GM19043 (cell line): ENCODE measurements around the gene ATP1A1.

ENCODE experiments used
- ATAC-seq: cut with Tn5 transposase; IDR thresholded peaks from one replicate; pipeline ENCODE4 v1.9.1; 2021; ENCODE audit warnings: low read depth; ENCODE audit not compliant: unreplicated experiment

Gene ATP1A1

GRCh38 chr1:116388122-116388521, 15.1 kb downstream of the ATP1A1 start:
- no peak for ATAC-seq

DNA sequence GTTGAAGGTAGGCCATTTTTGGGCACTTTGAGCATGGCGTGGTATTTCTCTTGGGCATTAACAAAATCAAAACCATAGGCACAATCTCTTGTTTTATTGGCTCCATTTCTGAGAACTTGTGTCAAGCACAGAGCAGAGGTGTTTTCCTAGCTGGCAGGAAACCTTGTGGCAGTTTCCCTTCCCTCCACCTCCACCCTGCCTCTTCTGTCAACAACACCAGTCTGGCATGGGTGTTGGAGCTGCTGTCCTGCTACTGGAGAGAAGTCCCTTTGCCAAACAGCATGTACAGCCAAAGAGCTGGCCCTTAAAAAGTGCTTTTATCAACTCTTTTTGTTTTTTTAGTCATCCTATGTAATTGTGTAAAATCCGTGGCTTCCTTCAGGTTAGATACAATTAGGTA, 16.0 kb downstream of the ATP1A1 start:
- ATAC-seq = no peak

GRCh38 chr1:116389686-116390085, 16.6 kb downstream of the ATP1A1 start:
- ATAC-seq = no peak

DNA sequence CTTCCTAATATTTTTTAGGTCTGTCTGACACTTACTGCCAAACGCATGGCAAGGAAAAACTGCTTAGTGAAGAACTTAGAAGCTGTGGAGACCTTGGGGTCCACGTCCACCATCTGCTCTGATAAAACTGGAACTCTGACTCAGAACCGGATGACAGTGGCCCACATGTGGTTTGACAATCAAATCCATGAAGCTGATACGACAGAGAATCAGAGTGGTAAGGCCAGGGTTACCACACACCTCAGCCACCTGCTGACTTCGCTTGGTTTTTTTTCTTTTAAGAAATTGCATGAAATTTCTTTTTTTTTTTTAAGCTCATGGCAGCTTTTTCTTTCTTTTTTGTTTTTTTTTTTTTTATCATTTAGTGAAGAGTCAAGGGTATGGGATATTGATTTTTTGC, 17.2 kb downstream of the ATP1A1 start:
- ATAC-seq = no peak

DNA sequence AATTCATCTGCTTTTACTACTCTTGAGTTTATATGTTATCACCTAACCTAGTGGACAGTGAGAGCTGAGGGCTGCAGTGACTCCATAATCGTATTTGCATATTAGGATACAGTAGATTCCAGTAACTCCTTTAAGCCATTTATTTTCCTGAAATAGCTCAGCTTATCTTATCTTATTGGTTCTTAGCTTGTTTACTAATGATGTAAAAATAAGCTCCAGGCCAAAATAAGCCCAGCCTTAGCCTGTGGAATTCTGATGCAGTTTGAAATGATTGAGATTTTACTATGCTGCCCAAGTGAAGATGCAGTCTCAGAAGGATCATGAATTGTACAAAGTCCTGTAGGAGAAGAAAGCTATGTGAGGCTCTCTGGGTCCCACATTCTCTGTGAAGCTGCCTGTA, 18.1 kb downstream of the ATP1A1 start:
- no peak for ATAC-seq

DNA sequence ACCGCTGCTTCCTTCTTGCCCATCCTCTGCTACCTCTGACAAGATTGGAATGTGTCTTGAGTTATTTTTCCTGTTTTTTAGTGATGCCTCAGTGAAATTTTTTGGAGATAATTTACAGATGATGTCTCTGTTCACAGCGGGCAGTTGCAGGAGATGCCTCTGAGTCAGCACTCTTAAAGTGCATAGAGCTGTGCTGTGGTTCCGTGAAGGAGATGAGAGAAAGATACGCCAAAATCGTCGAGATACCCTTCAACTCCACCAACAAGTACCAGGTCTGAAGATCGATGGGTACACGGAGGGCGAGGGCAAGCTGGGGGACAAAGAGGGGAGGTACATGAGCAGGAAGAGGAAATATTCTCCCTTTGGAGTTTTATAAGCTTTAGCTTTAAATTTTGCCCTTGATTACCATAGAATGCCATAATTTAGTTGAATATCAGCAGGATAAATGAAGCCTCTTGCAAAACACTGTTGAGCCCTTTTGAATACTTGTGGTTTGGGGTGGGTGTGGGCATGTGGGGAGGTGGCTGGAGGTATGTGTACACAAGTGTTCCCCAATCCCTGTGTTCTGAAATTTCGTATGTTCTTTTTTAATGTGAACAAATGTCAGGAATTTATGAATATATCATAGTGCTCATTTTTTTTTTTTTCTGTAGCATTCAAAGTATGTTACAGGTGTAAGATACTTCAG, 19.8 kb downstream of the ATP1A1 start:
- ATAC-seq = no peak

GRCh38 chr1:116393792-116394191, 20.7 kb downstream of the ATP1A1 start:
- ATAC-seq = no peak

DNA sequence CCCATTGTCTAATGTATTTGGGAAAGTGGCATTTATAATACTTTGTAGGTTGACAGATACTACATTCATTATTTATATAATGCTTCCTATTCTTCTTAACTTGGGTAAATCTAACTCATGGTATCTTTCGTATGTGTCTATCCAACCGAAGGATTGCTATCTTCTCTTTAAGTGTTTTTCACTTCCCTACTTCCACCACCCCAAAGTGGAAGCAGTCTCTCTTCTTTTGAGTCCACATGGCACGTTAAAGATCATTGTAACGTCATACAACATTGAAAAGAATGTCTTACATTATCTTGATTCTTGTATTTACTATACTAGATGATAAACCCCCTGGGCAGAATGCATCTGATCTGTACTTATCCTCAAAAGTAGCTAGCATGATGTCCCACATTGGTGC, 21.2 kb downstream of the ATP1A1 start:
- no peak for ATAC-seq

- no peak for ATAC-seq
These were observed 23.7 kb downstream of the ATP1A1 start for GRCh38 chr1:116396769-116397168.

GRCh38 chr1:116397728-116398127, 24.7 kb downstream of the ATP1A1 start:
- no peak for ATAC-seq

- no peak for ATAC-seq
These were observed 27.7 kb downstream of the ATP1A1 start for GRCh38 chr1:116400780-116401179.

DNA sequence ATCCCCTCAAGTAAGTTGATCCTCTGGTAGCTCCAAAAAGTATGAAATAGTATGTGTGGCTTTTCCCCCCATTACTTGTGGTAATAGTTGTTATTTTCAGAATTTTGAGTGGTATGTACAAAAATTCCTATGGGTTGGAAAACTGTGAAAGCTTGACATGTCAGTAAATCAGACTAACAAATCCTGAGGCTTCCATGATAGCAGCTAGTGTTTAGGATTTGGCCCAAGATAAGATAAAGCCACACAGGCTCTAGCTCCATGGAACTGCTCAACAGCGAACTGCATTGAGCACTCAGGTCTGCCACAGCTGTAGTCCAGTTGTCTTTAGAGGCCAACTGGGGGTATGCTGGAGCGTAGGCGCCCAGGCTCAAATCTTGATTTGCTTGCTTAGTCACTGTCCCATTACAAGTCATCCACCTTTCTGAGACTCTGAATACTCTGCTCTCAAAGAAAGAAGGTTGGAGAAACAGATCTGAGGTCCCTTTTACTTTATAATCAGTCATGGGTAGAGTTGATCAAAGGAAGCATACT, 28.7 kb downstream of the ATP1A1 start:
- ATAC-seq = no peak

DNA sequence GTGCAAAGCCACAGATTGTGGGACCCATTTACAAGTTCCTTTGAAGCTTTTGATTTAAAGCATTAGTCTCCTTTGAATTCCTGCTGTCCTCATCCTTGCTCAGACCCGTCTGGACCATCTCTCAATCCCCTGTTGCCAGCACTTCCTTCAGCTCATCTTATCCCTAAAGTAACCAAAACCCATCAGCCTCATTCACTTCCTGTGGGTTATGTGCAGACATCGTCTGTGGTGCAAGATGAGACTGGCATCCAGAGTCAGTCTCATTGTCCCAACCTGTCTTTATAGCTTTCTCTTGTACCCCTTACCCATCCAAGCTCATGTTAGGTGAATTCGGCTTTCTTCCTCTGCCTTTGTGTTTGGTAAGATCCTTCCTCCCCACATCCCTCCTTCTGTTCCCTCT, 29.3 kb downstream of the ATP1A1 start:
- no peak for ATAC-seq

- no peak for ATAC-seq
These were observed 30.6 kb downstream of the ATP1A1 start for GRCh38 chr1:116403496-116404136.

GRCh38 chr1:116404699-116405098, 31.7 kb downstream of the ATP1A1 start:
- no peak for ATAC-seq

GRCh38 chr1:116405241-116406135, 32.4 kb downstream of the ATP1A1 start:
- ATAC-seq = no peak

GRCh38 chr1:116407033-116407432, 34.0 kb downstream of the ATP1A1 start:
- no peak for ATAC-seq

- no peak for ATAC-seq
These were observed 35.1 kb downstream of the ATP1A1 start for GRCh38 chr1:116408193-116408592.

GRCh38 chr1:116408803-116409720, 36.0 kb downstream of the ATP1A1 start:
- ATAC-seq = no peak

GRCh38 chr1:116409751-116410191, 36.7 kb downstream of the ATP1A1 start:
- ATAC-seq = no peak
